Left lung (tissue), 10 donors: ENCODE measurements around the gene PRPSAP1. TPM values are rescaled to one million over a fixed set of nuclear protein-coding genes. Genes with fewer than 3 reads are reported as not detected.

Source experiments
- ATAC-seq: fragments of 200-7000 bp; cut with Tn5 transposase; one replicate; pipeline ENCODE4 v1.9.1; 2020; ENCODE audit warnings: moderate library complexity
- DNase-seq, 4 donors: peaks; one replicate each; pipeline ENCODE4 v3.0.0-alpha.2; 2013 to 2020
- H3K27ac ChIP-seq, 2 donors: fragments of 200-600 bp; sonication (generic) in 1 of 2; one replicate each; pipeline versions ENCODE4 v1.5.0 to v1.8.0; 2020 to 2021
- H3K27me3 ChIP-seq, 2 donors: fragments of 200-600 bp; sonication (generic) in 1 of 2; one replicate each; pipeline versions ENCODE4 v1.5.0 to v1.8.0; 2020 to 2021
- H3K36me3 ChIP-seq, 2 donors: fragments of 200-600 bp; sonication (generic) in 1 of 2; one replicate each; pipeline versions ENCODE4 v1.5.0 to v1.8.0; 2020 to 2021
- H3K4me1 ChIP-seq, 2 donors: fragments of 200-600 bp; one replicate each; pipeline ENCODE4 v1.8.0; 2021
- H3K4me3 ChIP-seq, 2 donors: fragments of 200-600 bp; sonication (generic) in 1 of 2; one replicate each; pipeline versions ENCODE4 v1.5.0 to v1.8.0; 2020 to 2021; ENCODE audit warnings: mild to moderate bottlenecking in 1 of 2
- H3K9me3 ChIP-seq, 2 donors: fragments of 200-600 bp; sonication (generic) in 1 of 2; one replicate each; pipeline versions ENCODE4 v1.5.0 to v1.8.0; 2020 to 2021
- intact Hi-C, 2 donors: fragments of 100-400 bp; cut with DNase I; formaldehyde crosslinking; loops; one replicate each; pipeline versions ENCODE4 v1.11.2 to v1.14.2; 2022
- polyA plus RNA-seq, 6 donors: library from polyadenylated mRNA; unstranded; fragments of 120-200 nt; gene quantifications; one replicate each; pipeline ENCODE4 v1.2.1, GENCODE V29; 2013; ENCODE audit not compliant: insufficient read length in 6 of 6
- total RNA-seq, 2 donors: library from RNA; stranded (reverse); fragmentation: NEBNext Ultra II Directional; extraction: Animal tissue kit (Norgen Biotek cat#: 25700); gene quantifications; one replicate each; pipeline ENCODE4 v1.2.1, GENCODE V29; 2021
- TF ChIP-seq, protein P1 (sequence below), 2 donors: fragments of 200-600 bp; sonication (generic) in 1 of 2; IDR thresholded peaks; one replicate each; pipeline versions ENCODE4 v1.5.0 to v1.8.0; 2021; ENCODE audit warnings: antibody characterized with exemption in 2 of 2
- donor health status: DM: no; HTN: yes; CAD: no.
- donor health status: DM: no; HTN: no; CAD: no.

Gene PRPSAP1
- total and polyA plus RNA-seq, 8 donors: 51.2 to 95.4 (median 81.9) TPM

DNA sequence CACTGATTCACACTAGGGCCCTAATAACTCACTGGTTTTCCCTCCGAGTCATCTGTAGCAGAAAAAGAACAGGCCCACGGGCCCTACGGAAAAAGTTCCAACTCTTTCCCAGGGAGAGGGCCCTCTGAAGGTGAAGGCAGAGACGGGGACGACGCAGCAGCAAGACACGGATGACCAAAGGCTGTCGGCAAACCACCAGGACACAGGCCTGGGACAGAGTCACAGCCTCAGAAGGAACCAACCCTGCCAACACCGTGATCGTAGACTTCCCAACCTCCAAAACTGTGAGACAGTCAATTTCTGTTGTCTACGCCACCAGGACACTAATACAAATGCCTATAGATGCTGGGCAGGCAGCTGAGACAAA, 25.5 kb upstream of the PRPSAP1 start:
- DNase-seq (no peak), ATAC-seq (no peak)
- H3K4me1 ChIP-seq: peaks cover 9 to 41% of the 10 kb centered on the region in 2 donors
- intact Hi-C loops: no loop called here
- no peaks in the 10 kb centered on the region for H3K36me3 ChIP-seq
- H3K4me3 ChIP-seq: no peak overlapping the region
- H3K27me3 ChIP-seq: peaks cover 0 to 13% of the 10 kb centered on the region in 2 donors
- H3K27ac ChIP-seq: no peak overlapping the region
- no peaks in the 10 kb centered on the region for H3K9me3 ChIP-seq
- TF ChIP-seq, protein P1, sequence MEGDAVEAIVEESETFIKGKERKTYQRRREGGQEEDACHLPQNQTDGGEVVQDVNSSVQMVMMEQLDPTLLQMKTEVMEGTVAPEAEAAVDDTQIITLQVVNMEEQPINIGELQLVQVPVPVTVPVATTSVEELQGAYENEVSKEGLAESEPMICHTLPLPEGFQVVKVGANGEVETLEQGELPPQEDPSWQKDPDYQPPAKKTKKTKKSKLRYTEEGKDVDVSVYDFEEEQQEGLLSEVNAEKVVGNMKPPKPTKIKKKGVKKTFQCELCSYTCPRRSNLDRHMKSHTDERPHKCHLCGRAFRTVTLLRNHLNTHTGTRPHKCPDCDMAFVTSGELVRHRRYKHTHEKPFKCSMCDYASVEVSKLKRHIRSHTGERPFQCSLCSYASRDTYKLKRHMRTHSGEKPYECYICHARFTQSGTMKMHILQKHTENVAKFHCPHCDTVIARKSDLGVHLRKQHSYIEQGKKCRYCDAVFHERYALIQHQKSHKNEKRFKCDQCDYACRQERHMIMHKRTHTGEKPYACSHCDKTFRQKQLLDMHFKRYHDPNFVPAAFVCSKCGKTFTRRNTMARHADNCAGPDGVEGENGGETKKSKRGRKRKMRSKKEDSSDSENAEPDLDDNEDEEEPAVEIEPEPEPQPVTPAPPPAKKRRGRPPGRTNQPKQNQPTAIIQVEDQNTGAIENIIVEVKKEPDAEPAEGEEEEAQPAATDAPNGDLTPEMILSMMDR (IDR thresholded peaks at IDR 0.05): no peak

DNA sequence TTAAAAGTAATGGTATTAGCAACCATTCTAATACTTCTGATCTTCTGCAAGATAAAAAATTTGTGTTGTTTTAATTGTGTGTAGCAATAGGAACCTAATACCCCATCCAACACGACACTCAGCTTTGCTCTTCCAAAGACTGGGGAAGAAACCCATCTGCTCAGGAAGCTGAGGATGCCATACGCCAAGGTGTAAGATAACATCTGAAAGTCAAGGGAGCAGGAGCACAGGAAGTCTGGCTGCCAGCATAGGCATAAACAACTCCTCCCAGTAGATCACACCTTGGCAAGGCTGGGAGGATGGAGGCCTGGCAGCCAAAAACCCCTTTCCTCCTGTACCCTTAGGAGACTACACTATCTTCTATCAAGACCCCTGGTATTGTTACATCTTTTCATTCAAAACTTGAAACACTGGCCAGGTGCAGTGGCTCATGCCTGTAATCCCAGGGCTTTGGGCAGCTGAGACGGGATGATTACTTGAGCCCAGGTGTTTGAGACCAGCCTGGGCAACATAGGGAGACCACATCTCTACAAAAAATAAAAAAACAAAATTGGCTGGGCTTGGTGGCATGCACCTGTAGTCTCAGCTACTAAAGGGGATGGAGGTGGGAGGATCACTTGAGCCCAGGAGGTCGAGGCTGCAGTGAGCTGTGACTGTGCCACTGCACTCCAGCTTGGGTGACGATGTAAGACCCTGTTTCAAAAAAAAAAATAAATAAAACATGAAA, 25.0 kb upstream of the PRPSAP1 start:
- peaks cover 9 to 40% of the 10 kb centered on the region in 2 donors for H3K4me1 ChIP-seq
- TF ChIP-seq, protein P1 (IDR thresholded peaks at IDR 0.05): no peak
- no peak for ATAC-seq
- intact Hi-C loops: no loop called here
- no peak overlapping the region for H3K4me3 ChIP-seq
- DNase-seq: no peak
- H3K27ac ChIP-seq: no peak overlapping the region
- H3K9me3 ChIP-seq: no peaks in the 10 kb centered on the region
- peaks cover 0 to 13% of the 10 kb centered on the region in 2 donors for H3K27me3 ChIP-seq
- no peaks in the 10 kb centered on the region for H3K36me3 ChIP-seq

DNA sequence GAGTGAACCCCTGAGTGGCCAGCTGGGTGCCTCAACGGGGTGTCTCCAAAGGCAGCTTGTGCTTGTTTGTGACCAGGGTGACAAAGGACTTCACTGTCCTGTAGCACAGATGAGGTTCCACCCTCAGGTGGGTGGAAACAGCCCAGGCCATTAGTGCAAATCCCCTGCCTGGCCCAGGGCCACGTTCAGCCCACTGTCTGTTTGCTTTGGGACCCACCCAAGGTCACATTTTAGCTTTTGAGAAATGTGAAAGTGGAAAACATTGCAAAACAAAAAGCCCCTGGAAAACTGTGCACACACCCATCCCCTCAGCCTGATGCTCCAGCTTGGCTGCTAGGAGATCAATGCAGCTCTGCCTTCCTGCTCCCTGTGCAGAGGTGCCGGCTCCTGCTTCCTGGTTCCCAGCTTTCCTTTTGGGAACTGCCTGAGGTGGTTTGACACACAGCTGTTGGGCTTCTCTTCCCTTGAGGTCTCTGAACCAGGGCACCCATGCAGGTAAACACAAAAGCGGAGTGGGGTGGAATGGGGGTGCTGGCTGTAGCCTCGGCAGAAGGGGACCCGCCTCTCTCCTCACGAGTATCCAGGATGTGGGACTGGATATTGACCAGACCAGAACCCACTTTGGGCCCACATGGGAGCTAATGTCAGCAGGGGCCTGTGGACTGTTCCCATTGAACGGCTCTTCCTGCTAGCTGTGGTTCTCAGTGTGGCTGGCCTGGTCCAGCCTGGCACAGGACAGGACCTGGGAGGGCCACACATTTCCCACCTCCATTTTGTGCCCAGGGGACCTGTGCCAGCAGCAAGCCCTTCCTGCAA, 22.8 kb upstream of the PRPSAP1 start:
- peak in 1 of 4 donors; percentile 41 for DNase-seq
- intact Hi-C loops: no loop called here
- H3K27me3 ChIP-seq: peaks cover 0 to 3% of the 10 kb centered on the region in 2 donors
- no peak overlapping the region for H3K27ac ChIP-seq
- H3K9me3 ChIP-seq: no peaks in the 10 kb centered on the region
- no peaks in the 10 kb centered on the region for H3K36me3 ChIP-seq
- H3K4me3 ChIP-seq: no peak overlapping the region
- H3K4me1 ChIP-seq: peaks cover 0 to 21% of the 10 kb centered on the region in 2 donors
- ATAC-seq: no peak
- TF ChIP-seq, protein P1 (IDR thresholded peaks at IDR 0.05): no peak

DNA sequence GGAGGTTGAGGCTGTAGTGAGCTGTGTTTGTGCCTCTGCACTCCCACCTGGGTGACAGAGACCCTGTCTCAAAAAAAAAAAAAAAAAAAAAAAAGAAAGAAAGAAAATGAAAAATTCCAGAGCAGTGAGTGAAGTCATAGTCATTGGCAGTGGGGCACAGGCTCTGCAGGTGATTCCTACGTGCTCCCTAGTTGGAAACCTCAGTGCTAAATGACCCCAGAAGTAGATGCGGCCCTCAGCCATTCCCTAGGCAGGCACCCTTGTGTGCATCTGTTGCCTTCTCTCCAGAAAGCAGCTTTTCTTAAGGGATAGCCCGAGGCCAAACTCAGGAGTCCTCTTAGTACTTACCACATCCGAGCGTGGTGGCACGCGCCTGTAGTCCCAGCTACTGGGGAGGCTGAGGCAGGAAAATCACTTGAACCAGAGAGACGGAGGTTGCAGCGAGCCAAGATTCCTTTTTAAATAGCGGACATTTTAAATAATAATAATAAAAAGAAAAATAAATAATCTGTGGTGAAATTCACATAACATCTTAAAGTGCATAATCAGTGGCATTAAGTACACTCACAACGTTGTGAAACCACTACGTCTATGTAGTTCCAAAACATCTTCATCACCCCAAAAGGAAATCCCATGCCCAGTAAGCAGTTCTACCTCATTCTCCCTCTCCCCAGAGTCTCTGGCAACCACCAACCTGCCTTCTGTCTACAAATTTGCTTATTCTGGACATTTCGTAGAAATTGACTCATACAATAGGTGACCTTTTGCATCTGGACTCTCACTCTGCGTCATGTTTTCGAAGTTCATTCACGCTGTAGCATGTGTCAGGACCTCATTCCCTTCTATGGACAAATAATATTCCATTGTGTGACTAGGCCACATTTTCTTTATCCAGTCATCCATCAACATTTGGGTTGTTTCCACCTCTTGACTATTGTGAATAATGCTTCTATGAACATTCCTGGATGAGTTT, 18.2 kb upstream of the PRPSAP1 start:
- intact Hi-C loops: no loop called here
- DNase-seq (peak in 1 of 4 donors; percentile 29), ATAC-seq (no peak)
- H3K4me1 ChIP-seq: peaks cover 6 to 10% of the 10 kb centered on the region in 2 donors
- no peak overlapping the region for H3K27ac ChIP-seq
- TF ChIP-seq, protein P1 (IDR thresholded peaks at IDR 0.05): no peak
- no peaks in the 10 kb centered on the region for H3K36me3 ChIP-seq
- H3K27me3 ChIP-seq: peaks cover 0 to 3% of the 10 kb centered on the region in 2 donors
- no peaks in the 10 kb centered on the region for H3K9me3 ChIP-seq
- H3K4me3 ChIP-seq: no peak overlapping the region
